Measurements from ENCODE around the gene SS18L1. TPM values are rescaled to one million over a fixed set of nuclear protein-coding genes. Genes with fewer than 3 reads are reported as not detected.

Gene SS18L1
- total RNA-seq, 1 experiment from 2014 or later: 21.6 TPM

- in situ Hi-C loops (cut with HindIII; ENCODE audit: low pct_unique_long_range_greater_than_20kb, low sequenced_read_pairs): no loop called here
- ChIA-PET CTCF (no interaction called here), POLR2A (no interaction called here)
- BruUV-seq (replicated peaks): no TSS peak
- no peaks in the 10 kb centered on the region for H3K36me3 ChIP-seq (ENCODE audit: control insufficient read depth, insufficient read depth, low read length)
- no peak for DNase-seq (ENCODE audit: low read depth, low spot score)
- peaks cover 11% of the 10 kb centered on the region for H3K4me1 ChIP-seq (ENCODE audit: control insufficient read depth, insufficient read depth, low read length)
- no peaks in the 10 kb centered on the region for H3K27me3 ChIP-seq (ENCODE audit: control insufficient read depth, insufficient read depth, low read length)
- peak; percentile 7; the same call in 1 of the 2 replicates for ATAC-seq
- H3K27ac ChIP-seq (ENCODE audit: low read length): no peak overlapping the region
- no peak overlapping the region for H3K4me3 ChIP-seq (ENCODE audit: low read depth in 2 of 2, low read length in 2 of 2)
- intact Hi-C loops (cut with micrococcal nuclease; ENCODE audit: unreplicated experiment): no loop called here
- TF ChIP-seq TCF7L2 (IDR thresholded peaks at IDR 0.05; ENCODE audit: low read depth, low read length) (no peak), CTCF (IDR thresholded peaks at IDR 0.05) (no peak), SIN3A (IDR thresholded peaks at IDR 0.05; ENCODE audit: borderline replicate concordance, insufficient read depth, low read depth, low read length) (no peak), POLR2AphosphoS5 (IDR thresholded peaks at IDR 0.05; ENCODE audit: low read depth, low read length) (no peak), REST (IDR thresholded peaks at IDR 0.05; ENCODE audit: insufficient read depth in 1 of 2, low read depth in 2 of 2, low read length in 1 of 2) (no peak)
- no peaks in the 10 kb centered on the region for H3K9me3 ChIP-seq (ENCODE audit: control insufficient read depth, insufficient read depth, low read depth, low read length)
Measured at GRCh38 chr20:62212299-62212698, 68.7 kb downstream of the SS18L1 start.

GRCh38 chr20:62214067-62214466, 70.5 kb downstream of the SS18L1 start:
- ATAC-seq: no peak; the same call in 1 of the 2 replicates
- CTCF ChIA-PET: no interaction called here

More at GRCh38 chr20:62214067-62214466, 70.5 kb downstream of the SS18L1 start:
- no peak for DNase-seq (ENCODE audit: low read depth, low spot score)
- H3K4me1 ChIP-seq (ENCODE audit: control insufficient read depth, insufficient read depth, low read length): peaks cover 11% of the 10 kb centered on the region
- H3K27me3 ChIP-seq (ENCODE audit: control insufficient read depth, insufficient read depth, low read length): no peaks in the 10 kb centered on the region
- no peak overlapping the region for H3K4me3 ChIP-seq (ENCODE audit: low read depth in 2 of 2, low read length in 2 of 2)
- in situ Hi-C loops (cut with HindIII; ENCODE audit: low pct_unique_long_range_greater_than_20kb, low sequenced_read_pairs) (no loop called here), intact Hi-C loops (cut with micrococcal nuclease; ENCODE audit: unreplicated experiment) (no loop called here)
- H3K9me3 ChIP-seq (ENCODE audit: control insufficient read depth, insufficient read depth, low read depth, low read length): no peaks in the 10 kb centered on the region
- BruUV-seq (replicated peaks): no TSS peak
- no peaks in the 10 kb centered on the region for H3K36me3 ChIP-seq (ENCODE audit: control insufficient read depth, insufficient read depth, low read length)
- POLR2A ChIA-PET: no interaction called here
- H3K27ac ChIP-seq (ENCODE audit: low read length): no peak overlapping the region
- no peak for TF ChIP-seq SIN3A (IDR thresholded peaks at IDR 0.05; ENCODE audit: borderline replicate concordance, insufficient read depth, low read depth, low read length)
- TF ChIP-seq REST (IDR thresholded peaks at IDR 0.05; ENCODE audit: insufficient read depth in 1 of 2, low read depth in 2 of 2, low read length in 1 of 2): no peak
- TF ChIP-seq TCF7L2 (IDR thresholded peaks at IDR 0.05; ENCODE audit: low read depth, low read length): no peak
- no peak for TF ChIP-seq CTCF (IDR thresholded peaks at IDR 0.05)
- TF ChIP-seq POLR2AphosphoS5 (IDR thresholded peaks at IDR 0.05; ENCODE audit: low read depth, low read length): no peak

All from Panc1 (cell line).